Loucy (cell line): ENCODE data around the gene SCAPER.

Experiments used
- H2AFZ ChIP-seq: fragments of 200-600 bp; sonication (generic); 2 replicates; pipeline ENCODE4 v1.6.0; 2016; ENCODE audit warnings: antibody characterized with exemption, mild to moderate bottlenecking, low read length, moderate library complexity
- H3F3A ChIP-seq: fragments of 200-600 bp; 2 replicates; pipeline ENCODE4 v1.6.0; 2016; ENCODE audit warnings: antibody characterized with exemption, low read depth, mild to moderate bottlenecking
- H3K27me3 ChIP-seq: fragments of 200-600 bp; sonication (generic); 2 replicates; pipeline ENCODE4 v1.6.1; 2014; ENCODE audit warnings: low read length, mild to moderate bottlenecking; ENCODE audit not compliant: insufficient read depth, poor library complexity, severe bottlenecking
- H3K36me3 ChIP-seq: fragments of 200-600 bp; sonication (generic); 2 replicates; pipeline ENCODE4 v1.6.1; 2016; ENCODE audit warnings: low read length; ENCODE audit not compliant: insufficient read depth
- H3K4me1 ChIP-seq: fragments of 200-600 bp; sonication (generic); 2 replicates; pipeline ENCODE4 v1.5.1; 2014; ENCODE audit warnings: low read length, mild to moderate bottlenecking; ENCODE audit not compliant: insufficient read depth, poor library complexity, severe bottlenecking
- H3K4me2 ChIP-seq: fragments of 200-600 bp; sonication (generic); 2 replicates; pipeline ENCODE4 v1.6.0; 2014; ENCODE audit warnings: antibody characterized with exemption, low read length, low read depth, mild to moderate bottlenecking; ENCODE audit not compliant: poor library complexity, severe bottlenecking
- H3K4me3 ChIP-seq: fragments of 200-600 bp; sonication (generic); 2 replicates; pipeline ENCODE4 v1.5.1; 2014; ENCODE audit warnings: low read length, mild to moderate bottlenecking, mixed read lengths; ENCODE audit not compliant: poor library complexity, severe bottlenecking
- H3K79me2 ChIP-seq: fragments of 200-600 bp; sonication (generic); 2 replicates; pipeline ENCODE4 v1.6.1; 2014; ENCODE audit warnings: low read length; ENCODE audit not compliant: insufficient read depth
- H3K9ac ChIP-seq: fragments of 200-600 bp; sonication (generic); 2 replicates; pipeline ENCODE4 v1.6.0; 2014; ENCODE audit warnings: mild to moderate bottlenecking, low read depth, low read length, moderate library complexity; ENCODE audit not compliant: poor library complexity, severe bottlenecking
- H3K9me2 ChIP-seq: fragments of 200-600 bp; sonication (generic); replicated peaks from 2 replicates; pipeline ENCODE4 v1.6.1; 2016; ENCODE audit warnings: low read depth, low read length, mixed read lengths
- H3K9me3 ChIP-seq: fragments of 200-600 bp; sonication (generic); 2 replicates; pipeline ENCODE4 v1.6.1; 2014; ENCODE audit warnings: mild to moderate bottlenecking, antibody characterized with exemption, low read length, low read depth; ENCODE audit not compliant: insufficient read depth
- H4K20me1 ChIP-seq: fragments of 200-600 bp; sonication (generic); 2 replicates; pipeline ENCODE4 v1.6.0; 2014; ENCODE audit warnings: antibody characterized with exemption, low read length, mild to moderate bottlenecking; ENCODE audit not compliant: insufficient read depth, poor library complexity, severe bottlenecking
- CTCF ChIP-seq: fragments of 200-600 bp; sonication (generic); conservative IDR thresholded peaks from 2 replicates; pipeline ENCODE4 v1.5.1; 2014; ENCODE audit warnings: mild to moderate bottlenecking, antibody characterized with exemption, low read length
- EZH2phosphoT487 ChIP-seq: fragments of 200-600 bp; IDR thresholded peaks from 2 replicates; pipeline ENCODE4 v1.6.1; 2018; ENCODE audit warnings: antibody characterized with exemption, mild to moderate bottlenecking, moderate library complexity, borderline replicate concordance

SCAPER gene

DNA sequence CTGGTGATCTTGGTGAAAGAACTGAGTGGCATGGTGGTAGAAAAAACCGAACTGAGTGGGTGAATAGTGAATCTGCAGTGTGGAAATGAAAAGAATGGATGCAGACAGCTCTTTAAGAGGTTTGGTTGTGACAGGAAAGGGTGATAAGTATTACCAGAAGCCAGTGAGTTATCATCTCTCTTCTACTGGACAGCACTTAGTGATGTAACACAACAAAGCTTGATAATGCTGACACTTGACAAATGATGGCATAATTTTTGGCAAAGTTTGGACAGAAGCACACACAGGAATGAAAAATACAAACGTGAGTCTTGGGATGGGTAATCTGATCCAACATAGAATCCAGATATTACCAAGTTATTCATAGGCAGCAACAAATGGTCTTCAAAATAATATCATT lies 456.4 kb downstream of the SCAPER start:
- no peak for TF ChIP-seq CTCF
- no peak for TF ChIP-seq EZH2phosphoT487
- no peaks in the 10 kb centered on the region for H3K27me3 ChIP-seq
- no peaks in the 10 kb centered on the region for H4K20me1 ChIP-seq
- H3K79me2 ChIP-seq = no peaks in the 10 kb centered on the region
- H3K9me2 ChIP-seq = no peaks in the 10 kb centered on the region
- no peaks in the 10 kb centered on the region for H3K4me1 ChIP-seq
- H2AFZ ChIP-seq = no peak overlapping the region
- H3K36me3 ChIP-seq = no peaks in the 10 kb centered on the region
- no peak overlapping the region for H3K9ac ChIP-seq
- no peak overlapping the region for H3K4me3 ChIP-seq
- no peaks in the 10 kb centered on the region for H3K9me3 ChIP-seq
- H3F3A ChIP-seq = no peaks in the 10 kb centered on the region
- H3K4me2 ChIP-seq = no peak overlapping the region

DNA sequence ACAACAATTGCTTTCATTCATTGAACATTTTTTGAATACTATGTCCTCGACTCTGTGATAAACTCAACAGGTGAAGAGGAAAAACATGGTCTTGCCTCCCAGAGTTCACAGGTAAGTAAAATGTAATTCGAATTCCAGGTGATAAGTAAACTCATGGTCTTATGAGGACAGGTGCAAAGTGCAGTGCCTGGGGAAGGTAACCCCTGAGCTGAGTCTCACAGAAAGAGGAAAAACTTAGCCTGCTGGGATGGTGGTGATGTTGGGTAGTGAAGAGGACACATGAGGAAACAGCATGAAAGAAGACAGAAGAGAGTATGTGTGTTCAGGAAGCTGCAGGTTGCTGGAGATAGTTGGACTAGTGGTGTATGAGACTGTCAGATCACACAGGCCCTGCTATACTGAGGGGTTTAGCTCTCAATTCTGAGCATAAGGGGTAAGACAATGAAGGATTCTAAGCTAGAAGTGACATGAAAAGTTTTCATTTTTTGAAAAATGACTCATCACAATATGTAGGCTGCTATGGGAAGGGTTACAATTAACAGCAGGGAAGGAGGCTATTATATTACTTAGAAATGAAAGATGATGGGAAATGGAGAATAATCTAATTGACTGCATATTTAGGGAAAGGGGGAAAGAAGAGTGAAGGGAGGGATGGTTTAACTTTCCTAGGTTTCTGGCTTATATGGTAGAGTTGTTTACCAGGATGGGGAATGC lies 457.3 kb downstream of the SCAPER start:
- Histone ChIP-seq H3F3A (no peaks in the 10 kb centered on the region), H3K36me3 (no peaks in the 10 kb centered on the region)

GRCh38 chr15:76440441-76440840 lies 464.7 kb downstream of the SCAPER start:
- H3K9me2 ChIP-seq = no peaks in the 10 kb centered on the region

More for the DNA sequence above, 457.3 kb downstream of the SCAPER start:
- TF ChIP-seq CTCF = no peak
- TF ChIP-seq EZH2phosphoT487 = no peak
- no peaks in the 10 kb centered on the region for H3K9me3 ChIP-seq
- H3K4me1 ChIP-seq = no peaks in the 10 kb centered on the region
- no peaks in the 10 kb centered on the region for H3K79me2 ChIP-seq
- H3K27me3 ChIP-seq = no peaks in the 10 kb centered on the region
- H3K4me2 ChIP-seq = no peak overlapping the region
- H2AFZ ChIP-seq = no peak overlapping the region
- H3K9ac ChIP-seq = no peak overlapping the region
- H4K20me1 ChIP-seq = no peaks in the 10 kb centered on the region
- H3K4me3 ChIP-seq = no peak overlapping the region
- no peaks in the 10 kb centered on the region for H3K9me2 ChIP-seq

More at GRCh38 chr15:76440441-76440840, 464.7 kb downstream of the SCAPER start:
- Histone ChIP-seq H3F3A (no peaks in the 10 kb centered on the region), H3K4me2 (no peak overlapping the region), H3K9me3 (no peaks in the 10 kb centered on the region), H3K27me3 (no peaks in the 10 kb centered on the region), H4K20me1 (no peaks in the 10 kb centered on the region), H3K36me3 (no peaks in the 10 kb centered on the region), H3K79me2 (no peaks in the 10 kb centered on the region), H3K4me3 (no peak overlapping the region), H3K9ac (no peak overlapping the region), H2AFZ (no peak overlapping the region), H3K4me1 (peaks cover 8% of the 10 kb centered on the region)
- TF ChIP-seq CTCF = no peak
- no peak for TF ChIP-seq EZH2phosphoT487
